DMS 273 (cell line): ENCODE measurements around the gene ANKFY1.
A peak's percentile ranks its signal among the peaks of the same experiment; 100 is the strongest.
"Not testable (repeated sequence)": the region's sequence is repeated elsewhere in the genome, so short reads cannot be mapped to it uniquely, and the experiment has no call there.

Experiments used
- DNase-seq: peaks from one replicate; lab custom pipeline; 2025; ENCODE audit not compliant: unreplicated experiment; lab: John Stamatoyannopoulos, UW

Gene ANKFY1

DNA sequence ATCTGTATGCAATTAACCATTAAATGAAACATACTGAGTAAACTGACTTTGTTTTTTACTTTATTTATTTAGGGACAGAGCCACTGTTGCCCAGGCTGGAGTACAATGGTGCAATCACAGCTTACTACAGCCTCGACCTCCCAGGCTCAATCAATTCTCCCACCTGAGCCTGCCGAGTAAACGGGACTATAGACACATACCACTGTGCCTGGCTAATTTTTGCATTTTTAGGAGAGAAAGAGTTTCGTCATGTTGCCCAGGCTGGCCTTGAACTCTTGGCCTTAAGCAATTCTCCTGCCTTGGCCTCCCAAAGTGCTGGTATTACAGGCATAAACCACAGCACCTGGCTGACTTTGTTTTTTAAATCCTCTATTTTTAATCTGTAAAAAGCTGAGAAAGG lies 42.6 kb downstream of the ANKFY1 start:
- DNase-seq = no peak

DNA sequence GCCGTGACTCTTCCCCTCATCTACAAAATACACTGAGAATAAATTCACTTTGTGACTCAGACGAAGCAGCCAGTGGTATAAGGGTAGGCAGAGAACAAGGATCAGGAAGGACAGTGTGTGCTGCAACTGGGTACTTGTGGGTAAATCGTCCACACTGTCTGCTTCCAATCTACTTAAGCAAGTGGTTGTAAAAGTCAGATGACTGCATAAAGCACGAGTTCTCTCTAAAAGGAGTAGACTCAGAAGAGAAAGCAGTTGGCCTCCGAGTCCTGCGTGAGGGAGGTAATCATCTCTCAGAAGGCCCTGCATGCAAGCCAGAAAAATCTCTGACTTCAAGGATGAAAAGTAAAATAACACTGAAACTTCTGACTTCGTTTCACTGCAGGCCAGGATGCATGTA lies 43.1 kb downstream of the ANKFY1 start:
- no peak for DNase-seq

DNA sequence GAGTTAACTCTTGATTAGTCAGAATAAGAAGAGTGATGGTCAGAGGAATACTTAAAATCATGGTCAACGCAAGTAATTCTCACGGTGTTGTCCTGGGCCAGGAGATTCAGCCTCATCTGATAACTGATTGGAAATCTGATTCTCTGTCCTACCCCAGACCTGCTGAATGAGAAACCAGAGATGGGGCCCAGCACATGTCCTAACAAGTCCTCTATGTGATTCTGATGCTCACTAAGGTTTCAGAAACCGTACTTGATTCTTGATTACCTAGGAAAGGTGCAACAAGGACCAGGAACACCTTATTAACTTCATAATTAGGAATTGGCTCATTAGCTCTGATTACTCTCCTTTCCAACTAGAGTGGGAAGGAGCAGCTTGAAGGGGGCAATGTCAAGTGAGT lies 44.5 kb downstream of the ANKFY1 start:
- no peak for DNase-seq

DNA sequence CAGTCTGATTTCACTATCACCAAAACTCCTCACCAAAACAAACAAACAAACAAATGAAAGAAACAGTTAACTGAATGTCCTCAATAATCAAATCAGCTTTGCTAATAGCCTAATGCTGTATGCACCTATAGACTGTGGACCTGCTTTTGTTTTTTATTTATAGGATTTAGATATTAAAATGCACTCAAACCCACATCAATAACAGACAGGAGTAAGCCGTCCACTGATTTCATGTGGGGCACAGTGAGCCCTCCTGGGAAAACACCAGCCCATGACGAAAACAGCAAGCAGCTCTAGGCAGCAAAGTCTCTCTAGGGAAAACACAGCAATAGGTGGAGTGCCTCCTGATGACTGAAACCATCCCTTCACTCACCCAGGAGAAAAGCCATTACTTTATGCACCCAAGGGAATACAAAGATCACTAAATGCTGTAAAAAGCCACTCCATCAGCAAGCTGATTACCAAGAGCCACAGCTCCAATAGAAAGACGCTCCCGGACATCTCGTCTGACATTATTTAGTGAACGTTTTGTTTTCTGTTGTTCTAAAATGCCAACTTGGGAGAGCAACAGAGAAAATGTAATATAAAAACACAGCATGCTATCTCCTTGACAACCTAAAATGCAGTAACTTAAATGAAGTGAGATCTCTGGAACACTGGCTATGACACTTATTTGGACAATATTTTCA lies 47.8 kb downstream of the ANKFY1 start:
- no peak for DNase-seq

DNA sequence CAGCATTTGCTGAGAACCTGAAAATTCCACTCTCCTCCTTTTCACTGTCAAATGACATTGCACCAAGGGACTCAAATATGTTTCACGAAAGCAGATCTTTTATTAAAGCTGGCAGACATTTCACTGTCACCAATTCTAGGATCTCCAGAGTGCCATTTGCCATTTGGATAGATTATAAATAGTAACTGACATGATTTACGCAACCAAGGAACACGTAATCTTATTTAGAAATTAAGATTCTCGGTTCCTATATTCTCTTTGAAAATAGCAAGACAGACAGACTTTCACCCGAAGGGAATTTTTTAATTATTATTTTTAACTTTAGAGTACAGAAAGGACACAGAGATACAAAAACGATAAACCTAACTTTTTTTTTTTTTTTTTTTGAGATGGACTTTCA lies 49.6 kb downstream of the ANKFY1 start:
- no peak for DNase-seq

DNA sequence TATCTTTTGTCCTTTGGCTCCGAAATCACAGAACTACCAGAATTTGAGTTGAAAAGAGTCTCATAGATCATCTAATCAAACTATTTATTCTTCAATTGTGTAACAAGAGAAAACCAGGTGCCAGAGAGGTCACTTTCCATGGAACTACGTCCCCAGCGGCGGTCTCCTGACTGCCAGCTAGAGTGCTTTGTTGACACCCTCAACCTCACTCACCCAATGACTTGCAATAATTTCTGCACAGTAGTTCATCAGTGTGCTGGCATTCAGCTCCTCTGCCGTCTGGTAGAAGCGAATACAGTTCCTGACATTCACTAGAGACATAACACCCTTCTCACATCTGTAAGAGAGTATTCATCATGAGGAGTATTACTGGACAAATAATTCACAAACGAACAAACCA lies 54.2 kb downstream of the ANKFY1 start:
- no peak for DNase-seq

DNA sequence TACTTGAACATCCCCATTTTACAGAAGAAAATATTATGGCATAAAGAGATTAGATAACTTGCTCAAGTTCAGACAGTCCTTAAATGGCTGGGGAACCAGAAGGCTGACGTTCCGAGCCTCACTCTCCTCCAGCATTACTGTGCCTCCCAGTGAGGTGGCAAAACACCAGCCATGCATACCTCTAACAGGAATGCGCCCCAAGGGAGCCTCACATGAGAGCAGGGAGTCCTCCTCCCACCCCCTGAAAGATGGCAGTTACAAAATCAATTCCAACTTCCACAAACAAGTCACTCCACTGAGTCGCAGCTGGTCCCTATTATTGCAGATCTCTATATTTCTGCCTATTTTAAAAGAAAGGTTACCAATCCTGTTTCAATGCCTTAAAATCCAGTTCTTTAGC lies 55.5 kb downstream of the ANKFY1 start:
- no peak for DNase-seq

DNA sequence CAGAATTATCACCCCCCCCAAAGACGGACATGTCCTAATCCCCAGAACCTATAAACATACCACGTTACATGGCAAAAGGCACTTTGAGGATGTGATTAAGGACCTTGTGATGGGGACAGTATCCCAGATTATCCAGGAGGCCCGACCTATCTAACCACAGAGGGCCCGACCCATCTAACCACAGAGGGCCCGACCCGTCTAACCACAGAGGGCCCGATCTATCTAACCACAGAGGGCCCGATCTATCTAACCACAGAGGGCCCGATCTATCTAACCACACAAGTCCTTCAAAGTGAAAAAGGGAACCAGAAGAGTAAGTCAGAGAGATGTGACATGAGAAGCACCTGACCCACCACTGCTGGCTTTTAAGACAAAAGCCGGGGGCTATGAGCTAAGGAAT lies 56.8 kb downstream of the ANKFY1 start:
- no peak for DNase-seq

DNA sequence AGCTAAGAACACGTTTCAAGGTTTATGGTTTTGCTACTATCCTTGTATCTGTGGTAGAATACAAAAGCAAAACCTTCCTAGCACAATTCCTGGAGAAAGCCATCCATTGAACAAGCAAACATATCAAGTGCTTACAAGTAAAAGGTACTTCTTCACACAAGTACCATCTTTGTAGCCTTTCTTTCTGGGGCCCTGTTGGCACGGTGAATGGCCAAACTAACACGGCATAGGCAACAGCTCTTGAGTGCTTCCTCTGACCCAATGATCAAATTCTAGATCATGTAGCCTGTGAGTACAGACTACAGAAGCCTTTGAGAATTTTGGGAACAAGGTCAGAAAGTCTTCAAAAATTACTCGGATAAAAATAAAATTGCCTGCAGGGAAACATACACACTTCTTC lies 57.9 kb downstream of the ANKFY1 start:
- DNase-seq = no peak

DNA sequence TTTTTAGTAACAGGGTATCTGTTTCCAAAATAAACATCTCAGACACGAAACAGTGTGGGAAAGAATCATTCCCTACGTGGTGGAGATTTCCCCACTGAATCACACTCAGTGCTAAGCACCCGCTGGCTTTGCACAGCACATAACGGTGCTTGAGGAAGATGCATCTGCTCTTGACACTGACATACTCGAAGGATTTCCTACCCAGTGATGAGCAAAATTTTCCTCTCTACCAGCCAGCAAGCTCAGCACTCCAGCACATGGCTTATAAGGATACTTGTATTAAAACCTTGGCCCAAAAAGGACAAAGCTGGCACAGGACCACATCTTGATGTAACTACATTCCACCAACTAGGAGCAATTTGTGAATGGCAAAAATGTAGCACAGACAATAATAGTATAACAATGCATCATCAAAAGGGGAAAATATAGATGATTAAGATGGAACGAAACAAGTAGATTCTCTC lies 59.0 kb downstream of the ANKFY1 start:
- DNase-seq = no peak

DNA sequence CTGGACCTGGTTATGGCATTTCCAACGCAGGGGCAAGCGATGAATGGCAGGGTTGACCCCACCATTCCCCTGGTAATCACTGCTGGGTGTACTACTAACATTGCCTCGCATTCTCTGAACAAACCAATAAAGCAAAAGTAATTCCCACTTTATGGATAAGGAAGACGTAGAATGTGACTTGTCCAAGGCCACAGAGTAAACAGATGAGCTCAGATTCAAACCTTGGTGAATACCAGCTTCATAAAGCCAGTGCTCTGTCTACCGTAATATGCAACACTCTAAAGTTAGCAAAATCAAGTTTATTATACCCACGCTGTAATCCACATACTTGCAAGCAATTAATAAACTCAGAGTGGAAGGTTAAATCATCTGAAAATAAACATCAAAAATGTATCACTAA lies 59.6 kb downstream of the ANKFY1 start:
- no peak for DNase-seq

DNA sequence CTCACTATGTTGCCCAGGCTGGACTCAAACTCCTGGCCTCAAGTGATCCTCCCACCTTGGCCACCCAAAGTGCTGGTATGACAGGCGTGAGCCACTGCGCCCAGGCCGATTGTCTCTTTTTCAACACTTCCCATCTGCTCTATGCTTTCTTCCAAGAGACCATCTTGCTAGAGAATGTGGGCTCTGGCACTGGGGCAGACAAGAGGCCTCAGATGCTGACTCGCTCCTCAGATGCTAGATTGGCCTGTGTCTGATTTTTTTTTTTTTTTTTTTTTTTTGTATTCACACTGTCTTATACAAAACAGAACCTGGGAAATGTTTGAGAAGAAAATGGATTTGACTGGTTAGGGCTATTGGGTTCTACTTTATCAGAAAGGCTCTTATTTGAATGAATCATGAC lies 62.6 kb downstream of the ANKFY1 start:
- DNase-seq = no peak

DNA sequence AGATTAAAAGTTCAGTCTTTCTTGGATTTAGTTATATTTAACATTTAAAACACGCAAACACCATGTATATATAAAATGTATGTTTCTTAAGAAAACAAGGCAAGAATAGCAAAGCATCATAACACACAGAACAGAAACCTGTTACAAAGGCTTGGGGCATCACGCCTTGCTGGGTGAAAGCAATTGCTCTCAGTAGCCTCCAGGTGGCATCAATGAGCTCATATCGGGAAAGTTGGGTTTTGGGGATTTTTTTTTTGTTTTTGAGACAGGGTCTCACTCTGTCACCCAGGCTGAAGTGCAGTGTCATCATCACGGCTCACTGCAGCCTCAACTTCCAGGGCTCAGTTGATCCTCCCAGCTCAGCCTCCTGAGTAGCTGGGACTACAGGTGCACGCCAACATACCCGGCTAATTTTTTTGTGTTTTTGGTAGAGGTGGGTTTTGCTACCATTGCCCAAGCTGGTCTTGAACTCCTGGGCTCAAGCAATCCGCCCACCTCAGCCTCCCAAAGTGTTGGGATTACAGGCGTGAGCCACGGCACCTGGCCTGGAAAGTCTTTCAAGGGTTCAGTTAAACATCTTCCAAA lies 63.9 kb downstream of the ANKFY1 start:
- peak; percentile 54 for DNase-seq

DNA sequence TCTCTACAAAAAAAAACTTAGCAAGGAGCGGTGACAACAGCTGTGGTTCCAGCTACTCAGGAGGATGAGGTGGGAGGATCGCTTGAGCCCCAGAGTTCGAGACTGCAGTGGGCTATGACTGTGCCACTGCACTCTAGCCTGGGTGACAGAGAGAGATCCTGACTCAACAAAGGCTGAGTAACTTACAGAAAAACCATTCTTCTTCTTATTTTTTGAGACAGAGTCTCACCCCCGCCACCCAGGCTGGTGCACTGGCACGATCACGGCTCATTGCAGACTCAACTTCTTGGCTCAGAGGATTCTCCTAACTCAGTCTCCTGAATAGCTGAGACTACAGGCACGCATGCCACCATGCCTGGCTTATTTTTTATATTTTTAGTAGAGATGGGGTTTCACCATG lies 64.8 kb downstream of the ANKFY1 start:
- DNase-seq = no peak

DNA sequence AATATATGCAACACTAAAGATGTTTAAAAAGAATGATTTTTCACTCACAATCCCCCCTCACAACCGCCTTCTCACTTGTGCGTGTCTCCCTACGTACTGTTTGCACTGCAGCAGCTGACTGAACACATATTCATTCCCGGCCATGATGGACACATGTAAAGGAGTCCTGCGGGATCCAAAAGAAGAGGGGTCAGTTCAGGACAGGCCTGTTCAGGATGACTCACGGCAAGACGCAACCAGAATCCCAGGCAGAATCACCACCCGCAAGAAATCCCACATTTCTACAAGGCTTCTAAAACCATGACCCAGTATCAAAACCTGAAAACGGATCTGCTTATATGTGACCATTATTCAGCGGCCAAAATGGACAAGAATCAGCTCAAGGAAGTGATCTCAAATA lies 68.5 kb downstream of the ANKFY1 start:
- DNase-seq = no peak

DNA sequence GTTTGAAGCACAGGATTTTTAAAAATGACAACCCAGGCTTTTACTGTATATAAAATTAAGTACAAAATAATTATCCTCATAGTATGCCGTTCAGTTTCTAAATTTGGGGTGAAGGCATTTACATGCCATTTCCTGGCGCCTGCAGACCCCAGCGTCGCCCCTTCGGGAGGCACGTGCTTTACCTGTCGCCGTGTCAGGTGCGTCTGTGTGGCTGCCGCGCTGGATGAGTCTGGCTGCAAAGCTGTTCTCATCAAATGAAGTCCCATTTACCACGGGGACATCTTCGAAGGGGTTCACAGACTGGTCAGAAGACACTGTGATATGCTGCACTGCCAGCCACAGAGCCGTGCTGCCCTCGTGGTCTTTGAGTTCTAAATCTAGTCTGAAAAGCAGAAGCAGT lies 69.0 kb downstream of the ANKFY1 start:
- no peak for DNase-seq

DNA sequence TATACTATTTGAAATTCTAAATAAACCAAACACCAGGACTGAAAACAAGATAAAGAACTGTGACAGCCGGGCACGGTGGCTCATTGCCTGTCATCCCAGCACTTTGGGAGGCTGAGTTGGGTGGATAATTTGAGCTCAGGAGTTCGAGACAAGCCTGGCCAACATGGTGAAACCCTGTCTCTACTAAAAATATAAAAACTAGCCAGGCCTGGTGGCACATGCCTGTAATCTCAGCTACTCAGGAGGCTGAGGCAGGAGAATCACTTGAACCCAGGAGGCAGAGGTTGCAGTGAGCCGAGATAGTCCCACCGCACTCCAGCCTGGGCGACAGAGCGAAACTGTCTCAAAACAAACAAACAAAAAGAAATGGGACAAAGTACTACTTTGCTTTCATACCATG lies 73.0 kb downstream of the ANKFY1 start:
- DNase-seq = not testable (repeated sequence)

DNA sequence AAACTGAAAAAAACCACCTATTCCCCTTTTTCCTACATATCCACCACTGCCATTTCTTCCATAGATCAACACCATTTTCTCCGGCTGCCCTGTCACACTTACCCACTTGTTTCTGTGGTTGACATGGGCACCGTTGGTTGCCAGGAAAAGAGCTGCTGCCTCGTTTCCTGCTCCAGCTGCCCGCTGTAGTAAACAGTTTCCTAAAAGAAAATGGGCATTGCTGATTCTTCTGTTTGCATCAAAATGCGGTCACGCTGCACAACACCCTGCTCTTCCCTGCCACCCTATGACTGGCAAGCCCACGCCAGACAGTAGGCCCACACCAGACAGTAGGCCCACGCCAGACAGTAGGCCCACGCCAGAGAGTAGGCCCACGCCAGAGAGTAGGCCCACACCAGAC lies 74.5 kb downstream of the ANKFY1 start:
- no peak for DNase-seq

DNA sequence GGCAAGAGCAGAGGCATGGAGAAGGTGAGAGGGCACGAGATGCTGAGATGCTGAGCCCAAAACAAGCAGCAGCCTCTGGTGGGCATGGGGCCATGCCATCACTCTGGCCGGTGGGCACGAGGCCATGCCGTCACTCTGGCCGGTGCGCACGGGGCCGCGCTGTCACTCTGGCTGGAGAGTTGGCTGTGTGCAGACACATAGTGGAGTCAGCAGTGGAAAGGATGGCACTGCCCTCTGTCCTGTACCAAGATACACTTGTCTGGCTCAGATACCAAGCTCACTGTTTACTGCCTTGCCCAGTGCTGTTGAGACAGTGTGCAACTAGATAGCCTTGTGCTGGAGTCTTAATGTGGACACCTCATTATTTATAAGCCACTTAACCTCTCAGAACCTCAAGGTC lies 75.7 kb downstream of the ANKFY1 start:
- DNase-seq = no peak

DNA sequence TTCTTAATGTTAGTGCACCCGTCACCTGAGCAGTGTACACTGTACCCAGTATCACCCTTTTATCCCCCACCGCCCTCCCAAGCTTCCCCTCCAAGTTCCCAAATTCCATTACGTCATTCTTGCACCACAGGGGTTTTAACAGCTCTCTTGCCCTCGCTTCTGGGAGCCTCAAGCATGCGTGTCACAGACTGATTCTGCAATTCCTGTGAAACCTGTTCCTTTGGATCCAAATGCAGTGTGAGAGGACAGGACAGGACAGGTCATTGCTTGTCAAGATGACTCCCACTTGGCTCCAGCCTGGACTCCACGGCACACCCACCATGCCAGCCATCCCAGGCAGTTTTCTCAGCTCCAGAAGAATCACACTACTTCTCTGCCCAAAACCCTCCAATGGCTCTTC lies 76.7 kb downstream of the ANKFY1 start:
- no peak for DNase-seq

DNA sequence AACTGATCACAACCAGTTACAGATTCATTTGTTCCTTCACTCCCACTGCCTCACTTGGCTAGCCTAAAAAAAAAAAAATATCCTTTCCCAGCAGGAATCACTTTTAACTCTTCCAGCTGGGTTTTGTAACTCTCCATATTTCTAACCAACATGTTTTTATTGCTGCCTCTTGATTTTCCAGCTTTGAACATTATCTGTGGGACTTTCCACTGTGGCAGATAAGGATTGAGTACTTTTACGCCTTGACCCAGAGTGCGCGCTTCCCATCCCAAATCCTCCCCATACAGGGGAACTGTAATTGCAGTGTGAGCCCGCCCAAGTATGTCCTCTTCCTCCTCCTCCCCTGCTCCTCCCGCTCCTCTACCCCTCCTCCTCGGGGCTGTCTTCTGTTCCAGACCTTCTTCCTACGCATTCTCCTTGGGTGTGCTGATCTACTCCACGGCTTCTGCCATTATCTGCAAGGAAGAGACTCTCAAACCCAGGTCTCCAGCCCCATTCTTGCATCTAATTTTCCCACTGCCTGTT lies 77.4 kb downstream of the ANKFY1 start:
- DNase-seq = no peak

DNA sequence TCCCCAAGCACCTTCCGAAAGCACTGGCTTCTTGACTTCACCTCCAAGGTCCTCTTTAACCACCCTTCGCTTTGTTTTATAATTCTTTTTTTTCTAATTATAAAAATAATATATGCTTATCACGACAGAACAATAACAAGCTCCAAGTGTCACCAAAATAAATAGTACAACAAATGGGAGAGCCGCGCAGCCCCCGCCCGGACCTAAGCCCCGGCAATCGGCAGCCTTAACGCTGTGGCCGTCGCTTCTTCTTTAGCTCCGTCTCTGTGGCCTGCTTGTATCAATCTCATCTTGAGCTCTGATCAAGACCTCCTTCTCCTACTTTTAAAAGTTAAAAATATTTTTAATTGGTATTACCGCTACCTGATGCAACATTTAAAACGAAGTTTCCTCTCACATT lies 78.1 kb downstream of the ANKFY1 start:
- DNase-seq = no peak

DNA sequence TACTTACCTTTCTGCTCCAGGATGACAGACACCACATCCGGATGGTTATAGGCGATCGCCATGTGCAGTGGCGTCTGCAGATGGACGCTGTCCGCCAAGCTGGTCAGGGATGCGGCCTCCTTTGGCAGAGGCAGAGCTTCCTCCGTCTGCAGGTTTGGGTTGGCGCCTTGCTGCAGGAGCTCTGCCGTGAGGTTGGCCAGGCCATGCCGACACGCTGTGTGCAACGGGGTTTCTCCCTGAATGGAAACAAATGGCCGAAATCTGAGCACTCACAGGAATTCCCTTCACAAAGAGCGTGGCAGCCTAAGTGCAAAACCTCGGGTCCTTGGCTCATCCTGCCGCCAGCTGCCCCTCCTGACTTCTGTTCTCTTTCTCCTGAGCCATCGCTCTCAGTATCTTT lies 79.0 kb downstream of the ANKFY1 start:
- no peak for DNase-seq
